Testis (tissue), 3 donors: ENCODE data around the gene CBFA2T3. TPM values are rescaled to one million over a fixed set of nuclear protein-coding genes. Genes with fewer than 3 reads are reported as not detected.
"Not testable (repeated sequence)": the region's sequence is repeated elsewhere in the genome, so short reads cannot be mapped to it uniquely, and the experiment has no call there.

ENCODE experiments used
- DNase-seq: peaks from one replicate; pipeline ENCODE4 v3.0.0-alpha.2; 2019
- H3K27ac ChIP-seq, 2 donors: fragments of 200-600 bp; sonication (generic); one replicate each; pipeline ENCODE4 v1.5.1; 2019
- H3K27me3 ChIP-seq: fragments of 200-600 bp; sonication (generic); one replicate; pipeline ENCODE4 v1.5.1; 2019
- H3K36me3 ChIP-seq: fragments of 200-600 bp; sonication (generic); one replicate; pipeline ENCODE4 v1.5.1; 2017; ENCODE audit warnings: low read depth; ENCODE audit errors: missing control alignments
- H3K4me1 ChIP-seq: fragments of 200-600 bp; sonication (generic); one replicate; pipeline ENCODE4 v1.5.1; 2019
- H3K4me3 ChIP-seq, 2 donors: fragments of 200-600 bp; sonication (generic); one replicate each; pipeline ENCODE4 v1.5.1; 2017 to 2019
- H3K9me3 ChIP-seq: fragments of 200-600 bp; sonication (generic); one replicate; pipeline ENCODE4 v1.5.1; 2017
- CTCF ChIP-seq, 3 experiments: fragments of 450-650 bp in 2 of 3; fragments of 200-600 bp in 1 of 3; sonication (generic) in 1 of 3; IDR thresholded peaks; one replicate each; pipeline ENCODE4 v1.5.1; 2016 to 2019; ENCODE audit warnings: antibody characterized with exemption in 3 of 3, mild to moderate bottlenecking in 2 of 3, moderate library complexity in 1 of 3
- POLR2A ChIP-seq: fragments of 450-650 bp; IDR thresholded peaks from one replicate; pipeline ENCODE4 v1.6.1; 2017; ENCODE audit warnings: antibody characterized with exemption, mild to moderate bottlenecking, moderate library complexity
- WGBS, 2 donors: methylation state at CpG; one replicate each; pipeline ENCODE4 v1.1.5; 2018; 5-methylcytosine and 5-hydroxymethylcytosine counted together
- intact Hi-C: fragments of 100-400 bp; cut with DNase I; formaldehyde crosslinking; loops from one replicate; pipeline ENCODE4 v1.15.1; 2023; ENCODE audit warnings: low total_unique reads
- polyA plus RNA-seq: library from polyadenylated mRNA; stranded (reverse); fragments of 350-450 nt; fragmentation: Illumina TruSeq; extraction: RNeasy Lipid Tissue Mini Kit (QIAGEN cat#74804); gene quantifications from one replicate; pipeline ENCODE4 v1.2.3, GENCODE V29; 2014; ENCODE audit warnings: low read depth, low replicate concordance; ENCODE audit not compliant: insufficient read depth
- total RNA-seq, 2 donors: library from RNA; depleted of rRNA; stranded (reverse); fragments of >200 nt; gene quantifications; one replicate each; pipeline ENCODE4 v1.2.3, GENCODE V29; 2016

CBFA2T3 gene
- total and polyA plus RNA-seq, 3 donors from 2014 or later: 7.1 to 11.9 (median 9.2) TPM

DNA sequence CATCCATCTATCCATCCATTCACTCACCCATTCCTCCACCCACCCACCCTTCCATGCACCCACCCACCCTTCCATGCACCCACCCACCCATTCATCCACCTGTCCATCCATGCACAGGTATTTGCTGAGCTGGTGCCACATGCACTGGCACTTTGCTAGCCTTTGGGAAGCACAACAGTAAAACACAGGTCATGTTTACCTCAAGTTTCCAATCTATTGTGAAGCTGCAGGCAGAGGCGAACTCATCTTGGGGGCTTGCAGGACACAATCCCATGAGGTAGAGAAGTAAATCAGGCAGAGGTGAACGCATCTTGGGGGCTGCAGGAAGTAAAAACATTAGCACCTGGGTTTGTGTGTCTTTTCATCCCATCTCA, 35.6 kb upstream of the CBFA2T3 start:
- Histone ChIP-seq H3K27me3 (no peaks in the 10 kb centered on the region), H3K4me3 (no peak overlapping the region), H3K27ac (no peak overlapping the region), H3K36me3 (no peaks in the 10 kb centered on the region), H3K4me1 (no peaks in the 10 kb centered on the region), H3K9me3 (no peaks in the 10 kb centered on the region)
- intact Hi-C loops: no loop called here
- no peak for DNase-seq
- TF ChIP-seq CTCF (IDR thresholded peaks at IDR 0.05) (no peak), POLR2A (no peak)
- 76 to 87% methylated on average over 2 of the region's 2 CpGs for WGBS, 2 donors

GRCh38 chr16:89011909-89012621, 35.1 kb upstream of the CBFA2T3 start:
- WGBS, 2 donors: 82 to 86% methylated on average over 4 of the region's 4 CpGs
- Histone ChIP-seq H3K4me1 (no peaks in the 10 kb centered on the region), H3K27ac (no peak overlapping the region), H3K36me3 (no peaks in the 10 kb centered on the region), H3K9me3 (no peaks in the 10 kb centered on the region), H3K4me3 (no peak overlapping the region), H3K27me3 (no peaks in the 10 kb centered on the region)
- TF ChIP-seq POLR2A (no peak), CTCF (IDR thresholded peaks at IDR 0.05) (no peak)
- DNase-seq: no peak
- intact Hi-C loops: no loop called here

DNA sequence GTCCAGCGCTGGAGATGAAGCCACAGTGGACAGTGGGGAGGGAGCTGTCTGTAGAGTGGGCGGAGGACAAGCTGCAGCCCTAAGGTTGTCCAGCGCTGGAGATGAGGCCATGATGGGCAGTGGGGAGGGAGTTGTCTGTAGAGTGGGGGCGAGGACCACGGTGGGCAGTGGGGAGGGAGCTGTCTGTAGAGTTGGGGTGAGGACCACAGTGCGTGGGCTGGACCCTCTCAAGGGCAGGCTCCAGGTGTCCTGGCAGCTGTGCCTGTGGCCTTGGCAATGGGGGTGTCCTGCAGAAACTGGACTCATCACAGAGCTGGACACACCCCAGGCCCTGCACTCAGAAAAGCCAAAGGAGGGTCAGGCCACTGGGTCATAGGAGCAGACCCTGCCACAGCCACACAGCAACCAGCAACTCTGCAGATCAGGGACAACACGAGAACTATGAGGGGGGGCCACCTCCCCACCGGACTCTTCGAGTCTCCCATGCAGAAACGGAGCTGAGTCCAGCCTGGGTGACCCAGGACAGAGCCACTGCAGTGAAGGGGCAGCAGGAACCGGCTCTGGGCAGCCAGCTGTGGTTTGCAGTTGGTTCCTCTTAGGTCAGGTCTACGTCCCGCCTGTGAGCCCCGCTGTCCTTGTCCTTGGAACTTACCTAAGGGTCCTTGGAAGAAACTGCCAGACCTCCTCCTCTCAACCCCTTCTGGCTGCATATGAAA, 33.4 kb upstream of the CBFA2T3 start:
- intact Hi-C loops: no loop called here
- H3K27ac ChIP-seq: no peak overlapping the region
- H3K4me3 ChIP-seq: no peak overlapping the region
- H3K4me1 ChIP-seq: no peaks in the 10 kb centered on the region
- no peaks in the 10 kb centered on the region for H3K9me3 ChIP-seq
- no peaks in the 10 kb centered on the region for H3K36me3 ChIP-seq
- no peak for DNase-seq
- WGBS, 2 donors: 79 to 84% methylated on average over 9 to 14 of the region's 14 CpGs
- no peak for TF ChIP-seq CTCF (IDR thresholded peaks at IDR 0.05)
- TF ChIP-seq POLR2A: no peak
- H3K27me3 ChIP-seq: no peaks in the 10 kb centered on the region

DNA sequence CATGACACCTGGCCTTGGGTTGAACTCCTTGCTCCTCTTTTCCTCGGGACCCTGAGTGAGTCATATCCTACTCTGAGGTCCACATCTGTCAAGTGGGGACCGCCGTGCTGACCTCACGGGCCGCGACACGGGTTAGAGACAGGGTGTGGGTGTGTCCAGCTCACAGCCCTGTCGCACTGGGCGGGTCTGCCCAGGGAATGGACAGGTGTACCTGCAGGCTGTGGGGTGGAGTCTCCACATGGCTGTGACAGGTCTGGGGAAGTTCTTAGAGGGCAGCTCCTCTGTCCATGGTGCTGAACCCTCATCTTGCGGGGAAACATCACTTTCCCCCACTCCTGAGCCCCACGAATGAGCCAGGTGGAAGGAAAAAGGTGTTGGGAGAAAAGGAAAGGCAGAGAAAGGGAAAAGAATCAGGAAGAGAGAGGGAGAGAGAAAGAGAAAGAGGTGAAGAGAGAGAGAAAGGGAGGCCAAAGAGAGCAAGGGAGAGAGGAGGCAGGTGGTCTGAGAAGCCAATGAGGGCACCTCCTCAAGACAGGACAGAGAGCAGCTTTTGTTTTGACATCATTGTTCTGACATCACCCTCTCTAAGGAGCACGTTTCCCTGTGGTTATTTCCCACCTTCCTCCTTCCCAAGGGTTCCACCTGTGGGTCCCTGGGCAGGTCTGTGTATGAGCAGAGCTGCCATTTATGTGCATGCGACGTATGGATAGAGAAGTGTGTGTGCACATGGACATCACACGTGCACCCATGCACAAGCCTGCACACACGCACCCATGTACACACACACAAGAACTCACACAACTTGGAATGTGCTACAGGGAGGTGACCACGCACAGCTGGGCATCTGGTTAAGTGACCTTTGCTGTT, 32.6 kb upstream of the CBFA2T3 start:
- Histone ChIP-seq H3K27ac (no peak overlapping the region), H3K4me1 (no peaks in the 10 kb centered on the region), H3K36me3 (no peaks in the 10 kb centered on the region), H3K9me3 (no peaks in the 10 kb centered on the region), H3K4me3 (no peak overlapping the region), H3K27me3 (no peaks in the 10 kb centered on the region)
- WGBS, 2 donors: 51% methylated on average over 17 of the region's 17 CpGs
- intact Hi-C loops: no loop called here
- no peak for DNase-seq
- TF ChIP-seq CTCF (IDR thresholded peaks at IDR 0.05): no peak

DNA sequence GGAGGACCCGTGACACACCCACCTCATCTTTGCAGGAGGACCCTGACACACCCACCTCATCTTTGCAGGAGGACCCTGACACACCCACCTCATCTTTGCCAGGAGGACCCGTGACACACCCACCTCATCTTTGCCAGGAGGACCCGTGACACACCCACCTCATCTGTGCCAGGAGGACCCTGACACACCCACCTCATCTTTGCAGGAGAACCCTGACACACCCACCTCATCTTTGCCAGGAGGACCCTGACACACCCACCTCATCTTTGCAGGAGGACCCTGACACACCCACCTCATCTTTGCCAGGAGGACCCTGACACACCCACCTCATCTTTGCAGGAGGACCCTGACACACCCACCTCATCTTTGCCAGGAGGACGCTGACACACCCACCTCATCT, 31.8 kb upstream of the CBFA2T3 start:
- H3K4me3 ChIP-seq, H3K36me3 ChIP-seq, H3K27ac ChIP-seq, DNase-seq, H3K27me3 ChIP-seq, H3K9me3 ChIP-seq, intact Hi-C loops, H3K4me1 ChIP-seq: not testable (repeated sequence)
- WGBS, 2 donors: 55 to 72% methylated on average over 4 of the region's 4 CpGs
